T-cell (primary cell): ENCODE results near the gene DNMT3L. TPM values are rescaled to one million over a fixed set of nuclear protein-coding genes. Genes with fewer than 3 reads are reported as not detected.
A peak's percentile ranks its signal among the peaks of the same experiment; 100 is the strongest.

Experiments used
- ATAC-seq, 4 experiments: fragments of 200-7000 bp in 3 of 4; fragments of 150-1000 bp in 1 of 4; cut with Tn5 transposase; replicated peaks in 1 of 4; 1 replicate in 3 of 4; 2 replicates in 1 of 4; pipeline ENCODE4 v1.10.0; 2021; ENCODE audit warnings: moderate library complexity in 3 of 4, mild to moderate bottlenecking in 2 of 4, moderate number of reproducible peaks in 1 of 4
- CTCF ChIA-PET, 2 donors: fragments of 300-600 bp; sonication (Branson Sonifier 250); formaldehyde crosslinking; loops; one replicate each; lab custom pipeline; 2022; ENCODE audit warnings: antibody characterized with exemption in 2 of 2; lab: Charles Lee
- POLR2A ChIA-PET, 2 donors: fragments of 300-600 bp; sonication (Branson Sonifier 250); formaldehyde crosslinking; loops; one replicate each; lab custom pipeline; 2022; ENCODE audit warnings: antibody characterized with exemption in 2 of 2; lab: Charles Lee
- DNase-seq, 35 experiments: peaks; one replicate each; pipeline versions ENCODE4 v3.0.0 to v3.0.0-alpha.2; 2013 to 2023
- H3K27ac ChIP-seq: one replicate; pipeline ENCODE4 v1.5.1; 2013; ENCODE audit warnings: low read length
- H3K27me3 ChIP-seq, 2 experiments: replicated peaks in 1 of 2; 1 replicate in 1 of 2; 2 replicates in 1 of 2; pipeline versions ENCODE4 v1.6.1 to v1.7.0; 2013; ENCODE audit warnings: low read length in 1 of 2, mixed read lengths in 1 of 2; ENCODE audit not compliant: control insufficient read depth in 2 of 2, insufficient read depth in 2 of 2; ENCODE audit errors: extremely low read depth in 1 of 2
- H3K36me3 ChIP-seq, 2 donors: 1 replicate in 1 of 2; 2 replicates in 1 of 2; pipeline versions ENCODE4 v1.6.1 to v1.7.0; 2013; ENCODE audit warnings: low read length in 1 of 2; ENCODE audit not compliant: control insufficient read depth in 2 of 2, insufficient read depth in 1 of 2; ENCODE audit errors: extremely low read depth in 1 of 2
- H3K4me1 ChIP-seq, 2 experiments: 1 replicate in 1 of 2; 2 replicates in 1 of 2; pipeline versions ENCODE4 v1.6.1 to v1.7.0; 2013; ENCODE audit warnings: low read length in 2 of 2, mixed read lengths in 1 of 2; ENCODE audit not compliant: insufficient read depth in 2 of 2, control insufficient read depth in 1 of 2; ENCODE audit errors: extremely low read depth in 1 of 2
- H3K4me3 ChIP-seq, 2 donors: 1 replicate in 1 of 2; 2 replicates in 1 of 2; pipeline versions ENCODE4 v1.5.1 to v1.7.0; 2013; ENCODE audit warnings: mild to moderate bottlenecking in 2 of 2, low read length in 1 of 2, moderate library complexity in 1 of 2; ENCODE audit not compliant: control insufficient read depth in 1 of 2; ENCODE audit errors: extremely low read depth in 1 of 2
- H3K9me3 ChIP-seq: 2 replicates; pipeline ENCODE4 v1.7.0; 2013
- H3K27ac Mint-ChIP-seq, 2 donors: one replicate each; pipeline ENCODE4 v1.8.0; 2020 to 2021; ENCODE audit warnings: mild to moderate bottlenecking in 2 of 2, mixed read lengths in 2 of 2
- H3K27me3 Mint-ChIP-seq, 2 donors: one replicate each; pipeline ENCODE4 v1.8.0; 2021 to 2022; ENCODE audit warnings: mixed read lengths in 2 of 2
- H3K36me3 Mint-ChIP-seq: one replicate; pipeline ENCODE4 v1.8.0; 2021; ENCODE audit warnings: mixed read lengths
- H3K4me1 Mint-ChIP-seq, 3 donors: one replicate each; pipeline ENCODE4 v1.8.0; 2020 to 2022; ENCODE audit warnings: mixed read lengths in 3 of 3, mild to moderate bottlenecking in 1 of 3
- H3K4me3 Mint-ChIP-seq, 3 donors: one replicate each; pipeline ENCODE4 v1.8.0; 2020 to 2022; ENCODE audit warnings: mild to moderate bottlenecking in 3 of 3, mixed read lengths in 3 of 3, moderate library complexity in 3 of 3
- H3K9me3 Mint-ChIP-seq, 3 donors: one replicate each; pipeline ENCODE4 v1.8.0; 2020 to 2022; ENCODE audit warnings: mixed read lengths in 3 of 3
- WGBS: methylation state at CpG from one replicate; pipeline ENCODE4 v1.1.5; 2013; ENCODE audit warnings: missing lambda C conversion rate; ENCODE audit not compliant: insufficient coverage; 5-methylcytosine and 5-hydroxymethylcytosine counted together
- total RNA-seq, 35 experiments: library from RNA in 6 of 35; stranded (reverse) in 6 of 35; fragments of 120-200 nt in 1 of 35; gene quantifications; one replicate each; pipeline versions ENCODE4 v1.2.1 to v1.2.4 and lab custom pipeline; 2013 to 2026

The DNMT3L gene
- total RNA-seq, 5 donors from 2014 or later (not counting 1 experiment from before 2014, with no cell fraction given), result not detected

GRCh38 chr21:44299458-44300261 lies 38.0 kb upstream of the DNMT3L start, which contains the start of gene PFKL:
Gene PFKL, plus strand, starts transcription at chr21:44300053. Its CDS starts 53 bp downstream, at chr21:44300106.
- no peaks in the 10 kb centered on the region for H3K36me3 Mint-ChIP-seq
- H3K4me3 ChIP-seq, result peak within 1 kb of the TSS; percentile 55 to 74
- peak in 30 of 35 experiments; percentile 10 to 64 (median 36) for DNase-seq
- H3K9me3 Mint-ChIP-seq, result no peaks in the 10 kb centered on the region
- H3K27me3 Mint-ChIP-seq, result no peaks in the 10 kb centered on the region
- no peaks in the 10 kb centered on the region for H3K36me3 ChIP-seq
- H3K9me3 ChIP-seq, result no peaks in the 10 kb centered on the region
- peaks cover 57 to 66% (median 58%) of the 10 kb centered on the region in 3 donors for H3K4me1 Mint-ChIP-seq
- ATAC-seq, result peak; percentile 68 to 80 (median 76)
- H3K27me3 ChIP-seq, result no peaks in the 10 kb centered on the region
- peak within 1 kb of the TSS; percentile 55 for H3K27ac ChIP-seq
- H3K4me1 ChIP-seq, result peaks cover 15 to 84% of the 10 kb centered on the region in 2 experiments
- H3K27ac Mint-ChIP-seq, result peak within 1 kb of the TSS; percentile 92 to 94
- WGBS, result under 1% methylated on average over 78 of the region's 94 CpGs
- CTCF ChIA-PET, result no interaction called here
- POLR2A ChIA-PET, result no interaction called here
- H3K4me3 Mint-ChIP-seq, result peak within 1 kb of the TSS; percentile 83 to 90 (median 85)

- CTCF ChIA-PET, result no interaction called here
- Mint-ChIP-seq H3K4me3 (peak overlapping the region; percentile 81 to 90 (median 85)), H3K27ac (peak overlapping the region; percentile 92 to 94), H3K4me1 (peaks cover 56 to 68% (median 60%) of the 10 kb centered on the region in 3 donors), H3K36me3 (no peaks in the 10 kb centered on the region), H3K9me3 (no peaks in the 10 kb centered on the region), H3K27me3 (no peaks in the 10 kb centered on the region)
- Histone ChIP-seq H3K4me1 (peaks cover 15 to 84% of the 10 kb centered on the region in 2 experiments), H3K27ac (peak overlapping the region; percentile 55), H3K4me3 (peak overlapping the region; percentile 43 to 74), H3K9me3 (no peaks in the 10 kb centered on the region), H3K27me3 (no peaks in the 10 kb centered on the region), H3K36me3 (no peaks in the 10 kb centered on the region)
- peak in 1 of 4 experiments; percentile 1 for ATAC-seq
- POLR2A ChIA-PET, result no interaction called here
- no CpG with 5 or more reads among the region's 10 CpGs for WGBS
- peak in 1 of 35 experiments; percentile 16 for DNase-seq
These were observed 37.4 kb upstream of the DNMT3L start for GRCh38 chr21:44299085-44299457.

- peaks cover 11 to 84% of the 10 kb centered on the region in 2 experiments for H3K4me1 ChIP-seq
- H3K4me3 ChIP-seq, result no peak overlapping the region
- Mint-ChIP-seq H3K36me3 (no peaks in the 10 kb centered on the region), H3K4me3 (peak overlapping the region; percentile 31 to 81 (median 51)), H3K27me3 (no peaks in the 10 kb centered on the region), H3K27ac (peak overlapping the region; percentile 67 to 74), H3K9me3 (no peaks in the 10 kb centered on the region), H3K4me1 (peaks cover 52 to 62% (median 53%) of the 10 kb centered on the region in 3 donors)
- H3K27me3 ChIP-seq, result no peaks in the 10 kb centered on the region
- peak overlapping the region; percentile 44 for H3K27ac ChIP-seq
- H3K9me3 ChIP-seq, result no peaks in the 10 kb centered on the region
- ChIA-PET CTCF (interaction anchor here (0.7 kb wide), 3 partner anchors 10 to 220 kb away, joined by 3 read pairs; no protein-coding TSS in a partner anchor), POLR2A (no interaction called here)
- DNase-seq (peak in 1 of 35 experiments; percentile 41), ATAC-seq (no peak)
- 100% methylated on average over 1 of the region's 2 CpGs for WGBS
- no peaks in the 10 kb centered on the region for H3K36me3 ChIP-seq
These were observed 36.6 kb upstream of the DNMT3L start for GRCh38 chr21:44298301-44298700.

GRCh38 chr21:44297525-44298290 lies 36.0 kb upstream of the DNMT3L start:
- Histone ChIP-seq H3K36me3 (no peaks in the 10 kb centered on the region), H3K4me1 (peaks cover 11 to 84% of the 10 kb centered on the region in 2 experiments), H3K4me3 (no peak overlapping the region), H3K9me3 (no peaks in the 10 kb centered on the region), H3K27ac (peak overlapping the region; percentile 44), H3K27me3 (no peaks in the 10 kb centered on the region)
- WGBS, result 29% methylated on average over 14 of the region's 22 CpGs
- CTCF ChIA-PET, result interaction anchor here (0.7 kb wide), 3 partner anchors 11 to 220 kb away, joined by 3 read pairs; no protein-coding TSS in a partner anchor
- peaks cover 46 to 56% (median 48%) of the 10 kb centered on the region in 3 donors for H3K4me1 Mint-ChIP-seq
- no peaks in the 10 kb centered on the region for H3K36me3 Mint-ChIP-seq
- no peaks in the 10 kb centered on the region for H3K27me3 Mint-ChIP-seq
- no peaks in the 10 kb centered on the region for H3K9me3 Mint-ChIP-seq
- DNase-seq (peak; percentile 40 to 86 (median 63)), ATAC-seq (peak; percentile 24 to 59 (median 28))
- POLR2A ChIA-PET, result no interaction called here
- H3K27ac Mint-ChIP-seq, result peak overlapping the region; percentile 67 to 74
- H3K4me3 Mint-ChIP-seq, result peak overlapping the region; percentile 31 to 81 (median 51)

- Histone ChIP-seq H3K4me1 (peaks cover 7 to 84% of the 10 kb centered on the region in 2 experiments), H3K4me3 (no peak overlapping the region), H3K27me3 (peaks cover 0 to 5% of the 10 kb centered on the region in 2 experiments), H3K27ac (no peak overlapping the region), H3K36me3 (no peaks in the 10 kb centered on the region), H3K9me3 (no peaks in the 10 kb centered on the region)
- no peaks in the 10 kb centered on the region for H3K27me3 Mint-ChIP-seq
- ChIA-PET CTCF (no interaction called here), POLR2A (no interaction called here)
- no peak for ATAC-seq
- H3K4me1 Mint-ChIP-seq, result peaks cover 38 to 51% (median 42%) of the 10 kb centered on the region in 3 donors
- no peak overlapping the region for H3K27ac Mint-ChIP-seq
- no peaks in the 10 kb centered on the region for H3K9me3 Mint-ChIP-seq
- 86% methylated on average over 13 of the region's 13 CpGs for WGBS
- no peaks in the 10 kb centered on the region for H3K36me3 Mint-ChIP-seq
- DNase-seq, result no peak
- H3K4me3 Mint-ChIP-seq, result no peak overlapping the region
These were observed 35.2 kb upstream of the DNMT3L start for GRCh38 chr21:44296916-44297315.

- ATAC-seq, result no peak
- H3K4me3 ChIP-seq, result no peak overlapping the region
- POLR2A ChIA-PET, result no interaction called here
- no peak overlapping the region for H3K27ac ChIP-seq
- H3K9me3 ChIP-seq, result no peaks in the 10 kb centered on the region
- Mint-ChIP-seq H3K9me3 (no peaks in the 10 kb centered on the region), H3K27me3 (no peaks in the 10 kb centered on the region), H3K36me3 (no peaks in the 10 kb centered on the region), H3K27ac (no peak overlapping the region), H3K4me1 (peaks cover 30 to 43% (median 34%) of the 10 kb centered on the region in 3 donors), H3K4me3 (no peak overlapping the region)
- WGBS, result 74% methylated on average over 8 of the region's 12 CpGs
- CTCF ChIA-PET, result no interaction called here
- no peaks in the 10 kb centered on the region for H3K36me3 ChIP-seq
- no peak for DNase-seq
- H3K4me1 ChIP-seq, result peaks cover 7 to 78% of the 10 kb centered on the region in 2 experiments
- H3K27me3 ChIP-seq, result peaks cover 0 to 7% of the 10 kb centered on the region in 2 experiments
These were observed 34.4 kb upstream of the DNMT3L start for GRCh38 chr21:44296103-44296519.
